NOMO-1 (cell line): ENCODE results near the gene SMIM29.

Source experiments
- DNase-seq, 2 experiments: peaks; one replicate each; lab custom pipeline; 2025; ENCODE audit not compliant: unreplicated experiment in 2 of 2; lab: John Stamatoyannopoulos, UW

SMIM29 gene

DNA sequence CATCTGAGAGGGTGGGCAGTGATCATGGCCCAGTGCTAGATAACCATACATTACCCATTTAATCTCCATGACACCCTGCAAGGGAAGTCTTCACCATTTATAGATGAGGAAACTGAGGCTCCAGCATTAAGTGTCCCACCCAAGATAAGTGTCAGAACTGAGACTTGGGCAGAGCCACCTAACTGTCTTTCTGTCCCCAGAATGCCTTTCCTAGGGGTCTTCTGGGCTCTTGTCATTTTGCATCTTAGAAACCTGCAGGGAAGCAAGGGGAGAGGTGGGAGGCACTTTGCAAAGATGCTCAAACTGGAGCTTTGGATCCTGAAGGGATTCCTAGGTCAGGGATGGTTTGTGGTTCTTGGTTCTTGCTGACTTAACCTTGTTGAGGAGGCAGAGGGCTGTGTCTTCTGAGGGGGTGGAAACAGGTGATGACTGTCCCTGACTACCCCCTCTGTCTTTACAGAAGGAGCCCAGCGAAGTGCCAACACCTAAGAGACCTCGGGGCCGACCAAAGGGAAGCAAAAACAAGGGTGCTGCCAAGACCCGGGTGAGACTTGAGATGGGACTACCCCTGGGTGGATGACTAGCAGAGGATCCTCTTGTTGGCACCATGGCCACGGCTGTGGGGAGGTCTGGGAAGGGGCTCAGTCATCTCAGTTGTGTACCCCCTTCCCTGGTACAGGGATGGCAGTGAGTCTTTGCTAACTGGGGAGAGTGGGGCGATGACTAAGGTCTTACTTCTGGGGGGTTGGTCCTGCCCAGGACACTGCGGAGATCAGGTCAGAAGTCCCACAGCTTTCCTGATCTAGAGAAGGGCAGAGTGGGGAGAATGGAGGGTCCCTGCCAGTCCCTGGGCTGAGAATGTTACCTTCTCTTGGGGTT lies 6.3 kb downstream of the SMIM29 start:
- no peak for DNase-seq

DNA sequence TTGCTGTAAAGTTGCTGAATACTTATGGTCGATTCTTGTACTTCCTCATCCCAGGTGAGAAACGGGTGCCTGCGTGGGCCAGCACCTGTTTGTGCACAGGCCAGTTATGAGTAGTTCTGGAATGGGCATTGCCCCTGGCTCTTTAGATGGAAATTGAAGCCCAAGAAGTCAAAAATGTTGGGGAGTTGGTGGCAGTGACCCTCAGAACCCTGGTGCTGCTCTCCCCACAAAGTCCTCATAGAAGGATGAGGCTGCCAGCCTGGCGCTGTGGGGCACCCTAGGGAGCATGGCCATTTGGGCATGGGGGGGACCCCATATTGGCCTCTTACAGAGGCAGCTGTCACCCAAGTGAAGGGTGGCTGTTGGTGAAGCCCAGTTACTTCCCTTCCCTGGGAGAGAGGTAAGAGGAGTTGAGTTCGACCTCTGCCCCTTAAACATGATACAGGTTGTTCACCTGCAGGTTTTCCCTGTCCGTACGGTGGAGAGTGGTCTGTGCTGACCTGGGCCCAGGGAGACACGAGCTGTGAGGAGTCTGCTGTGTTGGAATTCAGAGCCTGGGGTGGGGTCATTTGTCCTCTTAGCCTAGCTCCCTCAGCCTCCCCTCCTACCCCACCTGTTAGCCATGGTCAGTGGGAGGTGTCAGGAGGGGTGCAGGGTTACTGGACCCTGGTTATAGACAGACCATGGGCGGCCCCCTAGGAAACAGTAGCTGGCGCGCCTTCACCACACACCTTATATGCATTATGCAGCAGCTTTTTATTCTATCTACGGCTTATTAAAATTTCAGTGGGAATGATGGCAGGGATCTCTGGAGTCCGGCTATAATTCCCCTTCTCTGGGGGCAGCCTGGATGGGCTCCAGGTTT lies 7.2 kb downstream of the SMIM29 start:
- DNase-seq, result no peak

DNA sequence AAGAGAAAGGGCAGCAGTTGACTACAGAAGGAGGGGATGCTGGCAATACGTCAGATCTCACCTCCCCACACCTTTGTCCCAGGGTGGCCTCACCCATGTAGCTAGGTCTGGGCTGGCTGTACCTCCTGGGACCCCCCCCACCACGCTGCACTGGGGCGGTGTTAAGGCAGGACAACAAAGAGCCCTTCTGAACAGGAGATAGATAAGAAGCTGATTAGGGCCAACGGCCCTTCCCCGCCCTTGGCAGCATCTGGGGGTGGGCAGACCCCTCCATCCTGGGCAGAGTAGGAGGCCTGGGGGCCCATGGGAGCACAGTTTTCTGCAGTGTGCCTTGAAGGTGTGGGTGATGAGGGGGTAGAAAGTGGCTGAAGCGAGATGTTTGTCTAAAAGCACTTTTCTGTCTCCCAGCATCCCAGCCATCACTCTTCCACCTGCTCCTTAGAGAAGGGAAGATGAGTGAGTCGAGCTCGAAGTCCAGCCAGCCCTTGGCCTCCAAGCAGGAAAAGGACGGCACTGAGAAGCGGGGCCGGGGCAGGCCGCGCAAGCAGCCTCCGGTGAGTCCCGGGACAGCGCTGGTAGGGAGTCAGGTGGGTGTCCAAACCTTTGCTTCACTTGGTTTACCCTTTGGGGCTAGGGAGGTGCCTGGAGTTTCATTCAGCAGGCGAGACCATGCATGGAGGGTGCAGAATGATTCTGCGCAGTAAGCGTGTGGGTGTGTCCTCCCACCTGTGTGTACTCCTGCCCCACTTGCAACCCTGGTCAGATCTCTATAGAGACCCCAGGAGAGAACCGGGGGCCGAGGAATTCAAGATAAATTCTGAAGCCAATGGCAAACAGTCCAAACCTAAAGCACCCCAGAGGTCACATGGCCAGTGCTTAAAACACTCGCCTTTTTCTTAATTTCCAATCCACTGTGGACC lies 8.2 kb downstream of the SMIM29 start:
- DNase-seq, result no peak

DNA sequence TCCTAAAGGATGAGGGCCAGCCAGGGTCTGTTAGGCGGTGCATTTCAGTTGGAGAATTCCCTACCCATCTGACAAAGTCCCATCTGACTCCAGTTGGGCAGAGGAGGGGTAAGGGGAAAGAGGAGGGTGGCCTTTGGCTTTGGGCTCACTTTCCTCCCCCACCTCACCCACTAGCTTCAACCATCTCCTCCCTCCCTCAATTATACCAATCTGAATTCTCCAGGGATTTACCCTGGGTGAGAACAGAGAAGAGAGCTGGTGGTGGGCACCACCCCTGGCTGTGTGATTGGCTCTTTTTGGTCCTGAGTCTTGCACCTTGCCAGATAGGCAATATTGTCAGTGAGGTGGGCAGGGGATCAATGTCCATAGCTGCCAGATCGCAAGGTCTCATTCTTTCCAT lies 8.9 kb downstream of the SMIM29 start:
- DNase-seq, result no peak

DNA sequence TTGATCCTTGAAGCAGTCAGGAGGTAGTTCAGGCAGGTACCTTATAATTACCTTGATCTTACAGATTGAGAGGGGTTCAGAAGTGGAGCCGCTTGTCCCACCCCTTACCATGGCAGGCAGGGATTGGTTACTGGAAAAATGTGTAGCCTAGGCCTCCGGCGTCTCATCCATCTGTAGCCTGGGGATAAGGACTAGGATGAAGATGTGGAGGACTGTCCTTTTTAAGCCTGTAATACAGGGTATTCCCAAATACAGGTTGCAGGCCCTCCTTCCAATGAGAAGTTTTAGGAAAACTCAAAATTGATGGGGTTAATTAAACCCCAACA lies 9.3 kb downstream of the SMIM29 start:
- no peak for DNase-seq

- no peak for DNase-seq
These were observed 10.0 kb downstream of the SMIM29 start for GRCh38 chr6:34238585-34239499.

- DNase-seq, result peak; percentile 29 to 53
These were observed 10.9 kb downstream of the SMIM29 start for GRCh38 chr6:34237722-34238584.

- DNase-seq, result no peak
These were observed 11.5 kb downstream of the SMIM29 start for GRCh38 chr6:34237316-34237721.

- DNase-seq, result peak; percentile 83 to 93
These were observed 12.1 kb downstream of the SMIM29 start, which contains the start of gene HMGA1 for GRCh38 chr6:34236443-34237315. TSS of gene HMGA1 (plus strand) at chr6:34236873. CDS start at chr6:34240781, 3,908 bp downstream.

DNA sequence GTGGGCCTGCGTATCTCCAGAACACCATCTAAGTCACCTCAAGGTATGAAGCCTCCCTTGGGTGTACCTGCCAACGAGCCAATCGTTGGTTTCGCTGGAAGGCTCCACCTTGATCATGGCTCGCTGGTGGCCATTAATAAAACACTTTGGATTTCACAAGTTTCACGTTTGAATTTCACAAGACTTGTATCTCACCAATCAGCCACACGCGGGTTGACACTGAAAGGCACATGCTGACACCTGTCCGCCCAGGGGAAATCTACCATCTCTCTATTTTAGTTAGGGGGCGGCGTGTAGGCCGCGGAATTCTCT lies 12.7 kb downstream of the SMIM29 start:
- no peak for DNase-seq

- DNase-seq, result no peak
These were observed 13.3 kb downstream of the SMIM29 start for GRCh38 chr6:34235307-34236130.

GRCh38 chr6:34234667-34235306 lies 14.0 kb downstream of the SMIM29 start:
- no peak for DNase-seq

GRCh38 chr6:34233867-34234266 lies 14.9 kb downstream of the SMIM29 start:
- no peak for DNase-seq

GRCh38 chr6:34232901-34233300 lies 15.9 kb downstream of the SMIM29 start:
- DNase-seq, result no peak

DNA sequence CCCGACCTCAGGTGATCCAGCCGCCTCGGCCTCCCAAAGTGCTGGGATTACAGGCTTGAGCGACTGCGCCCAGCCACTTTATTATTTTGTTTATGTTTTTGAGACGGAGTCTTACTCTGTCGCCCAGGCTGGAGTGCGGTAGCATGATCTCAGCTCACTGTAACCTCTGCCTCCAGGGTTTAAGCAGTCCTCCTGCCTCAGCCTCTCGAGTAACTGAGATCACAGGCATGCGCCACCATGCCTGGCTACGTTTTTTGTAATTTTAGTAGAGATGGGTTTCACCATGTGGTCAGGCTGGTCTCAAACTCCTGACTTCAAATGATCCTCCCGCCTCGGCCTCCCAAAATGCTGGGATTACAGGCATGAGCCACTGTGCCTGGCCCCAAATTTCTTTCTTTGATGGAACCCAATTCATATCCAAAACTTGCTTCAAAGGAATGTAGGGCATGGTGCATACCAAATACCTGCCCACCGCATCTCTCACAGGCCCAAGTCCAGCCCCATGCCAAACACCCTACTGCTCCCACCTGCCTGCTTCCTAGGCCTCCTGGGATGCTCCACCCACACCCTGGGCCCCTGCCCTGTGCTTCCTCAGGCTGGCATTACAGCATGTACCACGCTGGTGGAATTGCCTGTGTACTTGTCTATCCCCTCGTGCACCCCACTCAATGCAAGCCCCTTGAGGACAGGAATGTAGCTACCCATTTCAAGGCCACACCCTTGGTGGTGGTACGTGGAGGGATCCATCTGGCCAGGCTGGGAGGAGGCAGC lies 17.1 kb downstream of the SMIM29 start:
- no peak for DNase-seq
